Lower leg skin (tissue), 4 donors: ENCODE data around the gene GOLPH3L. TPM values are rescaled to one million over a fixed set of nuclear protein-coding genes. Genes with fewer than 3 reads are reported as not detected.

ENCODE experiments used
- DNase-seq, 2 donors: peaks; one replicate each; pipeline ENCODE4 v3.0.0-alpha.2; 2019; ENCODE audit warnings: low spot score in 2 of 2
- H3K4me3 ChIP-seq: fragments of 200-600 bp; sonication (generic); 2 replicates; pipeline ENCODE4 v1.5.1; 2017; ENCODE audit warnings: mild to moderate bottlenecking, low read depth; ENCODE audit not compliant: poor library complexity, severe bottlenecking
- POLR2A ChIP-seq, 2 donors: fragments of 450-650 bp; IDR thresholded peaks; one replicate each; pipeline ENCODE4 v1.6.1; 2016 to 2017; ENCODE audit warnings: antibody characterized with exemption in 2 of 2, mild to moderate bottlenecking in 1 of 2, moderate library complexity in 1 of 2
- WGBS, 2 donors: methylation state at CpG; one replicate each; pipeline ENCODE4 v1.1.5; 2018; 5-methylcytosine and 5-hydroxymethylcytosine counted together
- intact Hi-C: fragments of 100-400 bp; cut with DNase I; formaldehyde crosslinking; loops from one replicate; pipeline ENCODE4 v1.15.0; 2023; ENCODE audit warnings: low total_unique reads
- total RNA-seq, 4 donors: library from RNA; depleted of rRNA; stranded (reverse); fragments of >200 nt; gene quantifications; one replicate each; pipeline ENCODE4 v1.1.0, GENCODE V29; 2016
- TF ChIP-seq, protein P1 (sequence below), 3 donors: fragments of 450-650 bp; IDR thresholded peaks; one replicate each; pipeline ENCODE4 v1.5.1; 2016; ENCODE audit warnings: antibody characterized with exemption in 3 of 3, mild to moderate bottlenecking in 3 of 3, moderate library complexity in 2 of 3

GOLPH3L gene
- total RNA-seq, 4 donors from 2014 or later = 18.0 to 24.3 (median 21.5) TPM

DNA sequence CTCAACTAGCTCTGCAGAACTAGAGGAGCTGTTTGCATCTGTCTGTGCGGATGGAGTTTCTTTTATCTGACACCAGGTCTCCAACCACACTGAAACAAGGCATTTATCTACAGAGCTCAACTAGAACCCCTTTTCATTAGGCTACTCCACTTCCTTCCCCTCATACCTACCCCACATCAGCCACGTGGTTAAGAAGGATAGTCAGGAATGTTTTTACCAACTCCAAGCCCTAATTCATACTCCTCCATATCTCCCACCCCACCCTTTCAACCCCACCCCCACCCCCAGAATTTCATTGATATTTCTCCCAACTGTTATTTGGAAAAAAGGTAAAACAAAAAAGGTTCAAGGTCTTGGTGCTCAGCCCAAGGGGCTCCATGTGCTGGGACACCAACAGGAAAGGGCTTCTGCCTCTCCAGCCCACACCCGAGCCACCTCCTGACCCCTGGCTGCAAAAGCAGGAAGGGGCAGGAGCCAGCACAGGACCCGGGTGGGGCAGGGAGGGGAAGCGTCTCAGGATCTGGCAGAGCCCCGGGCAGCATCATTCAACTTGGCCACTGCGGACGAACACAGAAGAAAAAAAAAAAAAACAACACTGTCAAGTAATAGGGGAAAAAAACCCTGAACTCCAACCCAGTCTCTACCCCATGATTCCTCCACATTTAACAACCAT lies 74.5 kb downstream of the GOLPH3L start:
- intact Hi-C loops = no loop called here
- TF ChIP-seq, protein P1, sequence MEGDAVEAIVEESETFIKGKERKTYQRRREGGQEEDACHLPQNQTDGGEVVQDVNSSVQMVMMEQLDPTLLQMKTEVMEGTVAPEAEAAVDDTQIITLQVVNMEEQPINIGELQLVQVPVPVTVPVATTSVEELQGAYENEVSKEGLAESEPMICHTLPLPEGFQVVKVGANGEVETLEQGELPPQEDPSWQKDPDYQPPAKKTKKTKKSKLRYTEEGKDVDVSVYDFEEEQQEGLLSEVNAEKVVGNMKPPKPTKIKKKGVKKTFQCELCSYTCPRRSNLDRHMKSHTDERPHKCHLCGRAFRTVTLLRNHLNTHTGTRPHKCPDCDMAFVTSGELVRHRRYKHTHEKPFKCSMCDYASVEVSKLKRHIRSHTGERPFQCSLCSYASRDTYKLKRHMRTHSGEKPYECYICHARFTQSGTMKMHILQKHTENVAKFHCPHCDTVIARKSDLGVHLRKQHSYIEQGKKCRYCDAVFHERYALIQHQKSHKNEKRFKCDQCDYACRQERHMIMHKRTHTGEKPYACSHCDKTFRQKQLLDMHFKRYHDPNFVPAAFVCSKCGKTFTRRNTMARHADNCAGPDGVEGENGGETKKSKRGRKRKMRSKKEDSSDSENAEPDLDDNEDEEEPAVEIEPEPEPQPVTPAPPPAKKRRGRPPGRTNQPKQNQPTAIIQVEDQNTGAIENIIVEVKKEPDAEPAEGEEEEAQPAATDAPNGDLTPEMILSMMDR (IDR thresholded peaks at IDR 0.05) = no peak
- TF ChIP-seq POLR2A (IDR thresholded peaks at IDR 0.05) = no peak
- 15 to 16% methylated on average over 8 of the region's 8 CpGs for WGBS, 2 donors
- DNase-seq = peak in 1 of 2 donors; percentile 93
- H3K4me3 ChIP-seq = no peak overlapping the region

DNA sequence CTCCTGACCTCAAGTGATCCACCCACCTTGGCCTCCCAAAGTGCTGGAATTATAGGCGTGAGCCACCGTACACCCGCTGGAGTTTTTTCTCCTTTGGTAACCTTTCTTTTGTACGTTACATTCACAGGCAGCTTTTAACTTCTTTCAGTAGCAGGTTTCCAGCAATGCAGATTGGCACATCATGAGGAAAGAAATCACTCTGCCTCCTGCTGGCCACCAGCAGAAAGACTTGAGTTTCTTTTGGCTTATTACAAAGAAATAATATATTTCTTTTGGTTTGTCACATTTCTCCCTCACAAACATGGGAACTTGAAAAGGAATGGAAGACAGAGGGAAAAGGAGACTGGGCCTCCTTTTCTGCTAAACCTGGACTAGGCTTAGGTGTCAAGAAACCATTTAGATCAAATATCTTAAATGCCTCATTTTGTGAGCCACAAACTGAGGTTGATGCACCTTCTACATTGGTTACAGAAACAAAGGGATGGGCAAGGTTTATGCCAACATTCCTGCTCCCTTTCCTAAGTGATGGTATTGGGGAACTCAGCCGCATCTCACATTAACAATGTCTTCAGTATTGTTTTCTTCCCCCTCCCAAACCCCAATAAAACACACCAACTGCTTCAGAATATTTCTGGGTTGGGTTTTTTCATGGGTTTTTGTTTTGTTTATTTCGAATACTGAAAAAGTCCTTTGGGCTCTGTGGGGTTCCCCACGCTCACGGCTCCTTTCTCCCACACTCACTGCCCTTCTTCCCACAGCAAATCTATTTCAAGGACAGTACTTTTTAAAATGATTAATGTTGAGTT lies 75.3 kb downstream of the GOLPH3L start:
- DNase-seq = peak in 1 of 2 donors; percentile 84
- TF ChIP-seq, protein P1 (IDR thresholded peaks at IDR 0.05) = peak in 1 of 3 donors; percentile 28
- no peak for TF ChIP-seq POLR2A (IDR thresholded peaks at IDR 0.05)
- WGBS, 2 donors = 63% methylated on average over 8 of the region's 8 CpGs
- no peak overlapping the region for H3K4me3 ChIP-seq
- intact Hi-C loops = no loop called here

DNA sequence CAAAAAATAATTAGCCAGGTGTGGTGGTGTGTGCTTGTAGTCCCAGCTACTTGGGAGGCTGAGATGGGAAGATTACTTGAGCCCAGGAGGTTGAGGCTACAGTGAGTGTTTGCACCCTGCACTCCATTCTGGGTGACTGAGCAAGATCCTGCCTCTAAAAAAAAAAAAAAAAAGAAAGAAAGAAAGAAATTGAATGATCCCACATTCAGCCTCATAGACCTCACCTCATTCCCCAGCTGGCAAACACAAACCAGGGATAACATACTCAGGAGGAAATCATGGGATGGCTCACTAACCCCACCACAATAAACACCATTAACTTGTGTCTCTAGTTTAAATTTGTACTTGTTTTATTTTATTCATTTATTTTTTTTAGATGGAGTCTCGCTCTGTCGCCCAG lies 76.0 kb downstream of the GOLPH3L start:
- intact Hi-C loops = no loop called here
- WGBS, 2 donors = 97 to 100% methylated on average over 2 of the region's 2 CpGs
- no peak for TF ChIP-seq POLR2A (IDR thresholded peaks at IDR 0.05)
- TF ChIP-seq, protein P1 (IDR thresholded peaks at IDR 0.05) = no peak
- DNase-seq = no peak
- H3K4me3 ChIP-seq = no peak overlapping the region

DNA sequence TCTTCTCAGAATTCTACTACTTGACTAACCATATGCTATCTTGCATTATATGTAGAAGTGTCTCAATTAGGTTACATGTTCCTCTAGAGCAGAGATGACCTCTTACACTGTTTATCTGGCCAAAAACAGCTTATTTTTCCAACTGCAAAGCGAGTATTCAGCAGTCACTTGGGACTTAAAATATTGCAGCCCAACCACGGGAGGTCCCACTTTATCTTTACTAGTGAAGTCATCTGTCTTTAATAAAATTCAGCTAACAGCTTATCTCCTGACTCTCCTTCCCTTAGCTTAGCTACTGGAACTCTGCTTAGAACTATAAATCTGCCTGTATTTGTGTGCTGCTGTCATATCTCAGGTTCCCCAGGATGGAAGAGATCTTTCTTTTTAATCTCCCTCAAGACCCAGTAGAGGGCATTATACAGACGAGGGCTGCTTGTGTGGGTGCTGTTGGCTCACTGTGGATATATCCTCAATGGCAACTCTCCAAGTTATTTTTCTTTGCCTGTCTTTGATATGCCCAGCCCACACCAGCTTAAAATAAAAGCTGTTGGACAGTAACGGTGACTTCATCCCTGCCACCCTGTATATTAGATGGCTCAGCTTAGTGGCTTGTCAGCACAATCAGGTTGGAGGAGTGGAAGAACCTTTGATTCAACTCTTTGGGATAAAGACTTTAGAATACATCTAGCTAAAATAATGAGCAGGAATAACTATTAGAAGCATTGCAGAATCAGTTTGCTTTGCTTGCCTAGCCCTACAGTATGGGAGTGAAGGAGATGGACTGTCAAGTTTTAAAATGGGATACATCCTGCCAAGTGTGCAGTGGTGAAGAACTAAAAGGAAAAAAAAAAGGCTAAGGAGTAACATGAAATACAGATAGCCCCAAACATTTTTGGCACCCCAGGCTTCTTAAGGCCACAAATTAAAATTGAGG lies 77.1 kb downstream of the GOLPH3L start:
- no peak for DNase-seq
- TF ChIP-seq, protein P1 (IDR thresholded peaks at IDR 0.05) = no peak
- no peak for TF ChIP-seq POLR2A (IDR thresholded peaks at IDR 0.05)
- intact Hi-C loops = loop anchor here (5.0 kb wide), 1 partner anchor 63 kb away; no protein-coding TSS in a partner anchor
- no peak overlapping the region for H3K4me3 ChIP-seq
- 23 to 24% methylated on average over 4 of the region's 4 CpGs for WGBS, 2 donors

DNA sequence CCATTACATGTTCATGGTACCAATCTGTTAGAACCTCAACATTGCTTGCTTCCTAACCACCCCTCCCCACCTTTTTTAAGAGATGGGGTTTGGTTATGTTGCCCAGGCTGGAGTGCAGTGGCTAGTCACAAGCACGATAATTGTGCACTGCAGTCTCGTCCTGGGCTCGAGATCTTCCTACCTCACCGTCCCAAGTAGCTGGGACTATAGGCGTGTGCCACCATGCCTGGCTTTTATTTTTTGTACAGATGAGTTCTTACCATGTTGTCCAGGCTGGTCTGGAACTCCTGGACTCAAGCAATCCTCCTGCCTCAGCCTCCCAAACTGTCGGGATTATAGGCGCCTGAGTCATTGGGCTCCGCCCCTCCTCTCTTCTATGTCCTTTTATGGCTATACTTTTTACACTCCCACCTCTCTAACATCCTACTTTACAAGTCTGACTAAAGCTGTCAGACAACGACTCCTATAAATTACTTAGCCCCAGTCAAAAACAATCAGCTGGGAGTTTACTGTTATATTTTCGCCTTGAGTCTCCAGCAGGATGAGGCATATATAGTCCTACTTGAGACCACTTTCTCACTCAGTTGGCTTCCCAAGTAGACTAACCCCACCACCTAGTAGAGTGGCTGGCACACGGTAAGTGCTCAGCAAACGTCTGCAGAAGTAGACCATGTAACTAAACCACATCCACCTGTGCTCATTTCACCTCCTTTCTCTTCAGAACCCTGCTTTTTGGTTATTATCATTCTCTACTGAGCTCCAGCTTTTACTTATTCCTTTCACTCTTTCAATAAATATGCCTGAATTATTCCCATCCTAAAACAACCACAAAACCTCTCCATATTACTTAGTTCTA lies 81.4 kb downstream of the GOLPH3L start:
- DNase-seq = no peak
- 90 to 91% methylated on average over 12 of the region's 12 CpGs for WGBS, 2 donors
- TF ChIP-seq, protein P1 (IDR thresholded peaks at IDR 0.05) = no peak
- no peak for TF ChIP-seq POLR2A (IDR thresholded peaks at IDR 0.05)
- no peak overlapping the region for H3K4me3 ChIP-seq
- intact Hi-C loops = loop anchor here (5.0 kb wide), 1 partner anchor 58 kb away; no protein-coding TSS in a partner anchor
